ENCODE data around the gene GYPB. TPM values are rescaled to one million over a fixed set of nuclear protein-coding genes. Genes with fewer than 3 reads are reported as not detected.
"Not testable (repeated sequence)": the region's sequence is repeated elsewhere in the genome, so short reads cannot be mapped to it uniquely, and the experiment has no call there.

Gene GYPB
- total RNA-seq (not detected in 2 replicates), polyA plus RNA-seq (not detected in 2 replicates), polyA minus RNA-seq (ENCODE audit: low replicate concordance) (not detected in 2 replicates)
- not detected in 2 replicates for polyA plus RNA-seq (2012)

DNA sequence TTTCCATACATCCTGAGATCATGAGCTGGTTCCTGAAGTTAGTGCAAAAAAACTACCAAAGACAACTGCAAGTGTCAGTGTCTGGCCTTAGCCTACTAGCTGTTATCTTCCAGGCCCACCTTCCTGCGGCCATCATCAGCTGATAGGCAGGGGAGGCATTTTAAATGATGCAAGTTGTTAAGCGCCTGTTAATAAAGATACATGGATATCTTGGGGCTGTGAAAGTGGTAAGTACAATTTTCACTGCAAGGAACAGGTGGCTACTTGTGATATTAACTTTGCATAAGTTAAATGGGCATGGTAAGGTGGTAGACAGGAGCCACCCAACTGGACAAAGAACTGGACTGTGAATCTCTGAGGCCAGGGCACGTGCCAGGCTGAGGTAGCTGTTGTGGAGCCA is at the start of gene GYPB:
GYPB (minus strand) TSS at position 104 of the 400 bp plus-strand sequence; CDS start at position 11, 93 bp downstream.
- not testable (repeated sequence) for H4K20me1 ChIP-seq (ENCODE audit: control insufficient read depth, extremely low read depth, insufficient read depth, low read length); H3K27me3 ChIP-seq (ENCODE audit: control insufficient read depth, insufficient read depth, low read length); H3K27ac ChIP-seq (ENCODE audit: insufficient read depth, low read length); H2AFZ ChIP-seq (ENCODE audit: low read length); H3K79me2 ChIP-seq (ENCODE audit: control insufficient read depth, insufficient read depth, low read length); H3K9ac ChIP-seq (ENCODE audit: insufficient read depth, low read length); DNase-seq (ENCODE audit: low read depth in 2 of 2); H3K9me3 ChIP-seq (ENCODE audit: control insufficient read depth, insufficient read depth, low read depth, low read length); H3K36me3 ChIP-seq (ENCODE audit: control insufficient read depth, insufficient read depth, low read length); H3K4me2 ChIP-seq (ENCODE audit: extremely low read depth, insufficient read depth, low read length); H3K4me1 ChIP-seq (ENCODE audit: control insufficient read depth, extremely low read depth, insufficient read depth, low read length); H3K4me3 ChIP-seq (replicated peaks in 1 of 4; ENCODE audit: control extremely low read depth in 1 of 4, insufficient read depth in 1 of 4, low read depth in 3 of 4, low read length in 4 of 4)

DNA sequence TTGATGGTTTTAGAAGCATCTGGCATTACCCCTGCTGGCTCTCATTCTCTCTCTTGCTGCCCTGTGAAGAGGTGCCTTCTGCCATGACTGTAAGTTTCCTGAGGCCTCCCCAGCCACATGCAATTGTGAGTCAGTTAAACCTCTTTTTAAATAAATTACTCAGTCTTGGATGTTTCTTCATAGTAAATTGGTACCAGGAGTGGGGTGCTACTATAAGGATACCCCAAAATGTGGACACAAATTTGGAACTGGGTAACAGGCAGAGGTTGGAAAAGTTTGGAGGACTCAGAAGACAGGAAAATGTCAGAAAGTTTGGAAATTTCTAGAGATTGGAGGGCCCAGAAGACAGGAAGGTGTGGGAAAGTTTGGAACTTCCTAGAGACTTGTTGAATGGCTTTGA is 42.4 kb upstream of the GYPB start:
- H3K4me1 ChIP-seq (ENCODE audit: control insufficient read depth, extremely low read depth, insufficient read depth, low read length); DNase-seq (ENCODE audit: low read depth in 2 of 2); H3K27ac ChIP-seq (ENCODE audit: insufficient read depth, low read length): not testable (repeated sequence)

DNA sequence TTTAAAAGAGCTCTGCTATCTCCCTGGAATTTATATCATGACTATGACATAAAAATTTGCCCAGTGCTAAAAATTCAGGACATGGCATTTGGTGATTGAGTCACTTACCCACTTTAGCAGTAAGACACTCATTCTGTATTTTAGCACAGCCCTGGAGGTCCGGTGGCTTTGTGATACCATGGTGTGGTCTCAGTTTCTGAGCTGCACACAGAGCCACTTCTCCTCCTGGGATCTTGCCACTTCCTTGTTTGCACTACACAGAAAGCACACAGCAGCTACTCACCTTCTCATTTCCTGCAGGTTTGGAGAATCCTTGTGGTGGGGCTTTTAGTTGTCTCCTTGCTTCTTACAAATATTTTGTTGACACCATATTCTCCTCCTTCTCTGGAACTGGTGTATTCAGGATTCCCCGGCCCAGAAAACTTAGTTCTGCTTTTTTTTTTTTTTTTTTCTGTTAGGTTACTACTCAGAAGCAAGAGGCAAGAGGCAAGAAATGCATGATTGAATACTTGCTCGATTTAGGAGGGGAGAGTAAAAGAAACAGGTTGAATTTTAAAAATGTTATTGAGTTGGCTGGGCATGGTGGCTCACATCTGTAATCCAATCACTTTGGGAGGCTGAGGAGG is 41.2 kb upstream of the GYPB start:
- H2AFZ ChIP-seq (ENCODE audit: low read length); H3K9me3 ChIP-seq (ENCODE audit: control insufficient read depth, insufficient read depth, low read depth, low read length); H3K79me2 ChIP-seq (ENCODE audit: control insufficient read depth, insufficient read depth, low read length); H3K9ac ChIP-seq (ENCODE audit: insufficient read depth, low read length); H4K20me1 ChIP-seq (ENCODE audit: control insufficient read depth, extremely low read depth, insufficient read depth, low read length); H3K4me1 ChIP-seq (ENCODE audit: control insufficient read depth, extremely low read depth, insufficient read depth, low read length); H3K4me2 ChIP-seq (ENCODE audit: extremely low read depth, insufficient read depth, low read length); H3K27me3 ChIP-seq (ENCODE audit: control insufficient read depth, insufficient read depth, low read length); H3K4me3 ChIP-seq (replicated peaks in 1 of 4; ENCODE audit: control extremely low read depth in 1 of 4, insufficient read depth in 1 of 4, low read depth in 3 of 4, low read length in 4 of 4); DNase-seq (ENCODE audit: low read depth in 2 of 2); H3K36me3 ChIP-seq (ENCODE audit: control insufficient read depth, insufficient read depth, low read length); H3K27ac ChIP-seq (ENCODE audit: insufficient read depth, low read length): not testable (repeated sequence)

More for the DNA sequence above, 42.4 kb upstream of the GYPB start:
- not testable (repeated sequence) for H3K4me2 ChIP-seq (ENCODE audit: extremely low read depth, insufficient read depth, low read length); H3K79me2 ChIP-seq (ENCODE audit: control insufficient read depth, insufficient read depth, low read length); H3K4me3 ChIP-seq (replicated peaks in 1 of 4; ENCODE audit: control extremely low read depth in 1 of 4, insufficient read depth in 1 of 4, low read depth in 3 of 4, low read length in 4 of 4); H3K9me3 ChIP-seq (ENCODE audit: control insufficient read depth, insufficient read depth, low read depth, low read length); H4K20me1 ChIP-seq (ENCODE audit: control insufficient read depth, extremely low read depth, insufficient read depth, low read length); H3K9ac ChIP-seq (ENCODE audit: insufficient read depth, low read length); H3K36me3 ChIP-seq (ENCODE audit: control insufficient read depth, insufficient read depth, low read length); H3K27me3 ChIP-seq (ENCODE audit: control insufficient read depth, insufficient read depth, low read length); H2AFZ ChIP-seq (ENCODE audit: low read length)

DNA sequence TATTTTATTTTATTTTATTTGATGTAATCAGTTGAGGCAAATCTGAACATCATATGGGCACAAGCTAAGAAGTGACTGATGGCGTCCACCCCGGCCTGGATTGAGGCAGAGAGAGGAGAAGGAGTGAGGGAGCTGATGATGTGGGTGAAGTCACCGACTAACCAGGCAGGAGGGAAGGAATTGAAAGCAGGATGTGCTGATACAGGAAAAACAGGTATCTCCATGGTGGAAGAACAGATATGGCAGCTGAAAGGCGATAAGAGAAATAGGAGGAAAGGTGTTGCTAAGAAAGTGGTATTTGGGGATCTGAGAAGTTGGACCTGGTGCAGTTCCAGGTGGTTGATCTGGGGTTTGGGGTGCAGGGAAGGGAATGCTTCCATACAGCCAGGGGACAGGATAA is 37.6 kb upstream of the GYPB start:
- no peaks in the 10 kb centered on the region for H3K79me2 ChIP-seq (ENCODE audit: control insufficient read depth, insufficient read depth, low read length)
- H3K4me2 ChIP-seq (ENCODE audit: extremely low read depth, insufficient read depth, low read length) = no peak overlapping the region
- no peaks in the 10 kb centered on the region for H3K4me1 ChIP-seq (ENCODE audit: control insufficient read depth, extremely low read depth, insufficient read depth, low read length)
- H3K4me3 ChIP-seq (replicated peaks in 1 of 4; ENCODE audit: control extremely low read depth in 1 of 4, insufficient read depth in 1 of 4, low read depth in 3 of 4, low read length in 4 of 4) = no peak overlapping the region
- TF ChIP-seq, protein P1, sequence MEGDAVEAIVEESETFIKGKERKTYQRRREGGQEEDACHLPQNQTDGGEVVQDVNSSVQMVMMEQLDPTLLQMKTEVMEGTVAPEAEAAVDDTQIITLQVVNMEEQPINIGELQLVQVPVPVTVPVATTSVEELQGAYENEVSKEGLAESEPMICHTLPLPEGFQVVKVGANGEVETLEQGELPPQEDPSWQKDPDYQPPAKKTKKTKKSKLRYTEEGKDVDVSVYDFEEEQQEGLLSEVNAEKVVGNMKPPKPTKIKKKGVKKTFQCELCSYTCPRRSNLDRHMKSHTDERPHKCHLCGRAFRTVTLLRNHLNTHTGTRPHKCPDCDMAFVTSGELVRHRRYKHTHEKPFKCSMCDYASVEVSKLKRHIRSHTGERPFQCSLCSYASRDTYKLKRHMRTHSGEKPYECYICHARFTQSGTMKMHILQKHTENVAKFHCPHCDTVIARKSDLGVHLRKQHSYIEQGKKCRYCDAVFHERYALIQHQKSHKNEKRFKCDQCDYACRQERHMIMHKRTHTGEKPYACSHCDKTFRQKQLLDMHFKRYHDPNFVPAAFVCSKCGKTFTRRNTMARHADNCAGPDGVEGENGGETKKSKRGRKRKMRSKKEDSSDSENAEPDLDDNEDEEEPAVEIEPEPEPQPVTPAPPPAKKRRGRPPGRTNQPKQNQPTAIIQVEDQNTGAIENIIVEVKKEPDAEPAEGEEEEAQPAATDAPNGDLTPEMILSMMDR (conservative IDR thresholded peaks at IDR 0.05 in 1 of 2, IDR thresholded peaks at IDR 0.05 in 1 of 2; ENCODE audit: low read depth in 1 of 2, low read length in 2 of 2) = no peak
- TF ChIP-seq EZH2 (IDR thresholded peaks at IDR 0.05; ENCODE audit: low read length, missing control alignments) = no peak
- no peak for DNase-seq (ENCODE audit: low read depth in 2 of 2)
- H3K27me3 ChIP-seq (ENCODE audit: control insufficient read depth, insufficient read depth, low read length) = no peaks in the 10 kb centered on the region
- no peak overlapping the region for H3K9ac ChIP-seq (ENCODE audit: insufficient read depth, low read length)
- H3K36me3 ChIP-seq (ENCODE audit: control insufficient read depth, insufficient read depth, low read length) = no peaks in the 10 kb centered on the region
- no peak overlapping the region for H2AFZ ChIP-seq (ENCODE audit: low read length)
- H3K9me3 ChIP-seq (ENCODE audit: control insufficient read depth, insufficient read depth, low read depth, low read length) = no peaks in the 10 kb centered on the region
- H4K20me1 ChIP-seq (ENCODE audit: control insufficient read depth, extremely low read depth, insufficient read depth, low read length) = no peaks in the 10 kb centered on the region
- no peak overlapping the region for H3K27ac ChIP-seq (ENCODE audit: insufficient read depth, low read length)

DNA sequence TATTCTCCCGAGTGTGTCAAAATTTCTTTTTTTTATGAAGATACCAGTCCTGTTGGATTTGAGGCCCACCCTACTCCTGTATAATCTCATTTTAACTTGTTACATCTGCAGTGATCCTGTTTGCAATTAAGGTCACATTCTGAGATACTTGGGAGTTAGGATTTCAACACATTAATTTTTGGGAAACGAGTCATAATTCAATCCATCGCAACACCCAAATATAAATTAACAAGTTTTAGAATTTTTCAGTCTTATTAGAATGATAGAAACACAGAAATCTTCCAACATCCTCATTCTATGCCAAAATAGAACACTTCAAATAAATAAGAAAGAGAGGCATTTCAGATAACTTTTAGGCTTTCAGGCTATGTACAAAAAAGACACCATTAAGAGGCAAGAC is 36.2 kb upstream of the GYPB start:
- H4K20me1 ChIP-seq (ENCODE audit: control insufficient read depth, extremely low read depth, insufficient read depth, low read length); H2AFZ ChIP-seq (ENCODE audit: low read length); H3K4me2 ChIP-seq (ENCODE audit: extremely low read depth, insufficient read depth, low read length); H3K4me1 ChIP-seq (ENCODE audit: control insufficient read depth, extremely low read depth, insufficient read depth, low read length); H3K36me3 ChIP-seq (ENCODE audit: control insufficient read depth, insufficient read depth, low read length); H3K27me3 ChIP-seq (ENCODE audit: control insufficient read depth, insufficient read depth, low read length); H3K4me3 ChIP-seq (replicated peaks in 1 of 4; ENCODE audit: control extremely low read depth in 1 of 4, insufficient read depth in 1 of 4, low read depth in 3 of 4, low read length in 4 of 4); H3K9me3 ChIP-seq (ENCODE audit: control insufficient read depth, insufficient read depth, low read depth, low read length); H3K27ac ChIP-seq (ENCODE audit: insufficient read depth, low read length); H3K79me2 ChIP-seq (ENCODE audit: control insufficient read depth, insufficient read depth, low read length); H3K9ac ChIP-seq (ENCODE audit: insufficient read depth, low read length): not testable (repeated sequence)
- DNase-seq (ENCODE audit: low read depth in 2 of 2) = peak in 1 of 2 donors; percentile 2

DNA sequence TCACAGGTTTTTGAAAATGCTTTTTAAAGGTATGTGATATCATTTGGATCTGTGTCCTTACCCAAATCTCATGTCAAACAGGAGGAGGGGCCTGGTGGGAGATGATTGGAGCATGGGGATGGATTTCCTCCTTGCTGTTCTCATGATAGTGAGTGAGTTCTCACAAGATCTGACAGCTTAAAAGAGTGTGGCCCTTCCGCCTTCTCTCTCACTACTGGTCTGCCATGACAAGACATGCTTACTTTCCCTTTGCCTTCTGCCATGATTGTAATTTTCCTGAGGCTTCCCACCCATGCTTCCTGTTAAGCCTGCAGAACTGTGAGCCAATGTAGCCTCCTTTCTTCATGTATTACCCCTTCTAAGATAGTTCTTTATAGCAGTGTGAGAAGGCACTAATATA is 32.3 kb upstream of the GYPB start:
- not testable (repeated sequence) for H3K4me3 ChIP-seq (replicated peaks in 1 of 4; ENCODE audit: control extremely low read depth in 1 of 4, insufficient read depth in 1 of 4, low read depth in 3 of 4, low read length in 4 of 4); H3K4me2 ChIP-seq (ENCODE audit: extremely low read depth, insufficient read depth, low read length); H3K27me3 ChIP-seq (ENCODE audit: control insufficient read depth, insufficient read depth, low read length); DNase-seq (ENCODE audit: low read depth in 2 of 2); H3K36me3 ChIP-seq (ENCODE audit: control insufficient read depth, insufficient read depth, low read length); H3K9ac ChIP-seq (ENCODE audit: insufficient read depth, low read length); H4K20me1 ChIP-seq (ENCODE audit: control insufficient read depth, extremely low read depth, insufficient read depth, low read length); H3K4me1 ChIP-seq (ENCODE audit: control insufficient read depth, extremely low read depth, insufficient read depth, low read length); H3K9me3 ChIP-seq (ENCODE audit: control insufficient read depth, insufficient read depth, low read depth, low read length); H3K79me2 ChIP-seq (ENCODE audit: control insufficient read depth, insufficient read depth, low read length); H3K27ac ChIP-seq (ENCODE audit: insufficient read depth, low read length); H2AFZ ChIP-seq (ENCODE audit: low read length)

Measured in fibroblast of lung (primary cell).